Left ventricle myocardium inferior (tissue), 1 donor: ENCODE results near the gene C17orf78. TPM values are rescaled to one million over a fixed set of nuclear protein-coding genes. Genes with fewer than 3 reads are reported as not detected.

Experiments
- total RNA-seq: library from RNA; stranded (reverse); fragmentation: NEBNext Ultra II Directional; extraction: Animal tissue kit (Norgen Biotek cat#: 25700); gene quantifications from one replicate; pipeline ENCODE4 v1.2.1, GENCODE V29; 2021
- donor health status: DM: no; HTN: yes; CAD: no; lungs with severe emphysema.

Gene C17orf78
- total RNA-seq, 1 donor from 2014 or later: not detected

Other genes starting within 250 kb of the C17orf78 start
- gene ACACA, start 30.9 kb downstream of the C17orf78 start, total RNA-seq: 16.2 TPM
- gene TADA2A, start 30.9 kb downstream of the C17orf78 start, total RNA-seq: 11.9 TPM
- gene DUSP14, start 113.9 kb downstream of the C17orf78 start, total RNA-seq: 18.1 TPM
- gene SYNRG, start 233.4 kb downstream of the C17orf78 start, total RNA-seq: 33.0 TPM